Right kidney (tissue), 1 donor: ENCODE results near the gene SRPRA.

Source experiments
- DNase-seq: peaks from one replicate; pipeline ENCODE4 v3.0.0-alpha.2; 2016

The SRPRA gene

DNA sequence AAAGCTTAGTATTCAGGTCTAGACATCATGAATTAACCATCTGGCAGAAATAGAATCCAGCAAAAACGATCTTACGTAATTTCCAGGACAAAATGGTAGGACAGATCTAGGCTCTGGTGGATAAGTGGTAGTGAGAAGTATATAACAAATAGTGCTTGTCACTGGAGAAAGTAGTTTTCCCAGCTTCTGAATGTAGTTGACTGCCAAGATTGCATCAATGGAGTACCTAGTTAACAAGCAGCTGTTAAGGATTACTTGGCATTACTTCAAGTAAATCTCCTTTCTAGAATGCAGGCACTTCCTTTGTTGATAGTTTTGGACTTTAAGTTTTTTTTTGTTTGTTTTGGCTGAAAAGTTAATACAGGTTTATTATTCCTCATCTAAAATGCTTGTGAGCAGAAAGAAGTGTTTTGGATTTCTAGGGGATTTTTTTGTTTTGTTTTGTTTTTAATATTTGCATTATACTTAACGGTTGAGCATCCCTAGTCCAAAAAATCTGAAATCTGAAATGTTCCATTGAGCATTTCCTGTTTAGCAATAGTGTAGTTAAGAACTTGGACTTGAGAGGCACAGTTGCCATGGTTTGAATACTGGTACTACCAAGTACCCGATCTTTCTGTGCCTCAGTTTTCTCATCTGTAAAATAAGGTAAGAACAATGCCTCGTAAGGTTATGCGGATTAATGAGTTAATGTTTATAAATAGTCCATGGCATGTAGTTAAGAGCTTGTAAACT is 36.8 kb downstream of the SRPRA start:
- no peak for DNase-seq

DNA sequence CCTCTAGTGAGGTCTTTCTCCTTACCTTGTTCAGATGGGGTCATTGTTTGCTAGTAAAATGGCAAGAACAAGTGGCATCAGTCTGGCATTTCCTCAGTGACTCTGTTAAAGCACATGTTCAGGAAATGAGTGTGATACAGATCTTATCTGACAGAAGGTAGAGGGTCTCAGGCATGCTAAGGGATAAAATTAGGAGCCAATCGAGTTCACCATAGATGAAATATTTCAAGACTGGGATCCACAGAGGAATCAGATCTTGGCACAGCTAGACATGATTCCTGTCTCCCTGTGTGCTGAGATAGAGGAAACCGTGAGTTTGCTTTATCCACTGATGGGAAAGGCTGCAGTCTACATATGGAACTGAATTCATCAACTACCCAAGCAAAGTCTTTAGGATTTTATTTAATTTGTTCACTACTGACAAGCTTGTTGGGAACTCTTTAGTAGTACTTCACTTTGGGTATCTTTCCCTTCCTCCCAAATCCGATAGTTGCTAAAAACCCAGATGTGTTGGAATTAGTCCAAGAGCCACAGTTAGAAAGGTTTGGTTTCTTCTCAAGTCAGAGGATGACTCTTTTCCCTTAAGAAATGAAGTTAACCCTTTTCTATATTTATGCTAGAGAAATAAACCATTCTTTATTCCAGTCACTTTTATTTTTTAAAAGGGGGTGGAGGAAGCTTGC is 38.7 kb downstream of the SRPRA start:
- DNase-seq = no peak

- DNase-seq = no peak
Measured at GRCh38 chr11:126226334-126227084, 42.2 kb downstream of the SRPRA start.

GRCh38 chr11:126225295-126225665 is 43.4 kb downstream of the SRPRA start:
- no peak for DNase-seq

DNA sequence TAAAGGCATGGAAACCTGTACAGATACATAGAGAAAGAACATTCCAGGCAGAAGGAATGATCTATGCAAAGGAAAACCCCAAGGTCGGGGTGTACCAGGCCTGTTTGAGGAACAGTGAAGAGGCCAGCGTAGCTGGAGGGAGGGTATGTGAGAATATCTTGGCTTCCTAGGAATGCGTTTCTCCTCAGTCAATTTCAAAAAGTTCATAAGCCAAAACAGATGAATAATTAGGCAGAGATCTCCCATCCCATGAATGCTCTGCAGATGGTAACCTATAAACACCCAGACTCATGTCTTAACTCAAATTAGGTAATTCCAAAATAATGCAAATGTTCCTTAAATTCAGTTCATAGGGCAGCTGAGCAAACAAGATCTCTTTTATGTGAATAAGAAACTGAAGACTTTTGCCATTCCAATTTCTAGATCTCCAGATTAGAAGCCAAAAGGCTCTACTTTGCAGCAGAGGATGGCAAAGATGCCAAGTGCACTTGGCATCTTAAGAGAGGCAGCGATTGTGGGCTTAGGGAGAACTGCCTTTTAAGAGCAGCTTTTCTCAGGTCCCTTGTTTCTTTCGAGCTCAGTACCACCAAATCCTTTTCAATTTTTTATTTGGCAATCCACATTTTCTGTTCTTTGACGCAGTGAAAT is 43.9 kb downstream of the SRPRA start:
- no peak for DNase-seq

DNA sequence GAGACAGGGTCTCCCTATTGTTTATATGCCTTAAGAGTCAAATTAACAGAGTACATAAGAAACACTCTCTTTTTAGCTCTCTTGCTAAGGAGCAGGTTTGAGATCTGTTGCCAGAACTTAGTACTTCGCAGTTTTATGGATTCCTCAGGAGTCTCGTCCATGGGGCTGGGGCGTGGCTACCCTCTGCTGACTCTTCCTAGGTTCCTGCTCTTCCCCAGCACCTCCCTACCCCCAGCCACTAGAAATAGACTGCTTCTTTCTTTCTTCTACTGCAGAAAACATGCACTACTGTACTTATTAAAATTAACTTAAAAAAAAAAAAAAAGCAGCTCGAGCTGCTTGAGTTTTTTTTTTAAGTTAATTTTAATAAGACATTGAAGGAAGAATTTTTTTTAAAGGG is 49.1 kb downstream of the SRPRA start:
- no peak for DNase-seq

- DNase-seq = no peak
Measured at GRCh38 chr11:126217491-126217890, 51.2 kb downstream of the SRPRA start.

DNA sequence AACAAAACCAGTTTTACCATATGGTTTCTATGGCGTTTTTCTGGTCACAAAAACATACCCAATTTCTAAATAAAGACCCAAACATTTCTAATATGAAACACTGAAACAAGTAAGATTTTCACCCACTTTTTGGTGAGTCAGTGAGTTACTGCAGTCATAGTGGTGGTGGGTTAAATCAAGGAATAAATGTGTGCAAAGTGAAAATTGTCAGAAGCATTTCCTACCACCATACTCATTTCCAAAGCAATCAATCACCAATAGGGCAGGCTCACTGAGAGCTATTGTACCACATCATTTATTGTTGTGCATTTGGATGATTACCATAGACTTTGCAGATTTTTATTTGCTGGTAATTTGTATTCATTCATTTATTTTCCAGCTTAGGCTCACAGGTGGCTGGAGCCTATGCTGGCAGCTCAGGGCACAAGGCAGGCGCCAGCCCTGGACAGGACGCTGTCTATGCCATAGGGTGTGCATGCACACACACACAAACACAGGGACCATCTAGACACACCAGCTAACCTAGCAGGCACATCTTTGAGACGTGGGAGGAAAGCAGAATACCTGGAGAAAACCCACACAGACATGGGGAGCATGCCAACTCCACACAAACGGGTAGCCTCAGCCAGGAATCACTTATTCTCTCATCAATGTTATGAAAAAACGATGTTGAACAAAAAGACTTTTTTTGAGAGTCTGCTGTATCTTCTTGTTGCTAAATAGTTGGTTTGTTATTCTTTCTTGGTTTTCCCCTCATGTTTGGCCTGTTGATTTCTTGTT is 52.0 kb downstream of the SRPRA start:
- no peak for DNase-seq

DNA sequence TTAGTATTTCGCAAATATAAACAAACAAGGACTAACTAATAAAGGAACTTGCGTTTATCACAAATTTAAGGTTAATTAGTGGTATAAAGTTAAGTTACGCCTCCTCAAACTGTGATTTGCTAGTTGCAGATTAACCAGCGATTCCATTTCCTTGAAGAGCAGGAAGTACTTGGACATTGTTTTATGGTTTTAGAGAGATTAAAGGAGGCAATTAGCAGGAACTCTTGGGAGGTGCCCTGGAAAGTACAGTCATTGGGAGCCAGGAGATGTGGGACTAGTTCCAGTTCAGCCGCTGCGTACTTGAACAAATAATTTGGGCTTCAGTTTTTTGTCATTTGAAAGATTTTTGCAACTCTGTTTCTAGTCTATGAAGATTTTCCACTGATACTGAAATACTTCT is 53.9 kb downstream of the SRPRA start:
- no peak for DNase-seq

- no peak for DNase-seq
Measured at GRCh38 chr11:126214441-126214840, 54.3 kb downstream of the SRPRA start.
